NB4 (cell line): ENCODE data around the gene FUCA1.
"Not testable (repeated sequence)": the region's sequence is repeated elsewhere in the genome, so short reads cannot be mapped to it uniquely, and the experiment has no call there.

ENCODE experiments used
- DNase-seq: peaks from one replicate; pipeline ENCODE4 v3.0.0; 2010; ENCODE audit warnings: low read depth
- H3K4me3 ChIP-seq: one replicate; pipeline ENCODE4 v1.5.1; 2011; ENCODE audit warnings: mild to moderate bottlenecking, low read depth, low read length, moderate library complexity
- CTCF ChIP-seq: IDR thresholded peaks from one replicate; pipeline ENCODE4 v1.5.1; 2012; ENCODE audit warnings: low read depth, low read length
- MAX ChIP-seq: IDR thresholded peaks from 2 replicates; pipeline ENCODE4 v1.6.1; 2011; ENCODE audit warnings: low read depth, low read length
- MYC ChIP-seq: IDR thresholded peaks from 2 replicates; pipeline ENCODE4 v1.6.1; 2011; ENCODE audit warnings: low read depth, low read length
- POLR2A ChIP-seq: IDR thresholded peaks from 2 replicates; pipeline ENCODE4 v1.6.1; 2011; ENCODE audit warnings: mild to moderate bottlenecking; ENCODE audit not compliant: insufficient read length; ENCODE audit errors: extremely low read depth

The FUCA1 gene

GRCh38 chr1:23804183-23804835, 63.8 kb downstream of the FUCA1 start:
- DNase-seq, result no peak
- H3K4me3 ChIP-seq, result no peak overlapping the region
- TF ChIP-seq MAX (no peak), MYC (no peak), CTCF (peak; percentile 15)

GRCh38 chr1:23803674-23804073, 64.4 kb downstream of the FUCA1 start:
- H3K4me3 ChIP-seq, result no peak overlapping the region
- TF ChIP-seq MAX (no peak), POLR2A (no peak), MYC (no peak), CTCF (no peak)
- DNase-seq, result no peak

- DNase-seq, H3K4me3 ChIP-seq: not testable (repeated sequence)
Measured at GRCh38 chr1:23802809-23803342, 65.2 kb downstream of the FUCA1 start.

GRCh38 chr1:23801876-23802275, 66.2 kb downstream of the FUCA1 start:
- TF ChIP-seq MAX (no peak), POLR2A (no peak), MYC (no peak), CTCF (no peak)
- no peak for DNase-seq
- peak overlapping the region; percentile 80 for H3K4me3 ChIP-seq

- peak overlapping the region; percentile 80 for H3K4me3 ChIP-seq
- TF ChIP-seq POLR2A, result no peak
- TF ChIP-seq CTCF, result no peak
- TF ChIP-seq MAX, result no peak
- no peak for TF ChIP-seq MYC
- DNase-seq, result peak; percentile 74
Measured at GRCh38 chr1:23801338-23801748, 66.7 kb downstream of the FUCA1 start.

GRCh38 chr1:23800400-23801337, 67.4 kb downstream of the FUCA1 start, which contains the start of gene GALE:
Gene GALE (minus strand): TSS chr1:23800754. CDS start chr1:23799007, 1,747 bp downstream.
- TF ChIP-seq POLR2A, result peak; percentile 44
- TF ChIP-seq MYC, result peak; percentile 61; the same call in 1 of the 2 replicates
- no peak for TF ChIP-seq CTCF
- 0 out of 2 replicates have a peak, but pooled peaks have one; percentile 37 for TF ChIP-seq MAX
- DNase-seq, result peak; percentile 96
- H3K4me3 ChIP-seq, result peak within 1 kb of the TSS; percentile 80
